Tibial nerve (tissue), 4 donors: ENCODE data around the gene SIPA1L3.

Source experiments
- CTCF ChIP-seq, 5 experiments: fragments of 200-600 bp in 3 of 5; fragments of 450-650 bp in 2 of 5; sonication (generic) in 3 of 5; IDR thresholded peaks; one replicate each; pipeline ENCODE4 v1.5.1; 2016 to 2019; ENCODE audit warnings: antibody characterized with exemption in 5 of 5, mild to moderate bottlenecking in 3 of 5, moderate library complexity in 2 of 5
- EP300 ChIP-seq, 2 donors: sonication (generic); formaldehyde crosslinking; IDR thresholded peaks; one replicate each; pipeline ENCODE4 v1.6.1; 2017; ENCODE audit warnings: antibody characterized with exemption in 2 of 2, mild to moderate bottlenecking in 1 of 2
- POLR2A ChIP-seq, 2 donors: fragments of 450-650 bp; IDR thresholded peaks; one replicate each; pipeline ENCODE4 v1.6.1; 2017; ENCODE audit warnings: antibody characterized with exemption in 2 of 2, mild to moderate bottlenecking in 2 of 2, moderate library complexity in 2 of 2

DNA sequence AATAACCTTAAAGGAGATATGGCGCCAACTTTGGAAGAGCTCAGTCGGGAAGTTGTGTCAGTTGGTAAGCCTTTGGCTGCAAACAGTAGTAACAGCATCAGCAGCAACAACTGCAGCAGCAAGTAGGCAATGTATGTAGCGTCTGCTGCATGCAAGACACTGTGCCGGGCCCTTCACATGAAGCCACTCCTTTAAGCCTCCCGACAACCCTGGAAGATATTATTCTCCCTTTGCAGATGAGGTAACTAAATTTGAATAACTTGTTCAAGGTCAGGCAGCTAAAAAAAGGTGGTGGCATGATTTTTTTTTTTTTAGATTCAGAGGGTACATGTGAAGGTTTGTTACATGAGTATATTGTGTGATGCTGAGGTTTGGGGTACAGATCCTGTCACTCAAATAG is 19.7 kb downstream of the SIPA1L3 start:
- no peak for TF ChIP-seq CTCF (IDR thresholded peaks at IDR 0.05)
- no peak for TF ChIP-seq POLR2A (IDR thresholded peaks at IDR 0.05)
- no peak for TF ChIP-seq EP300 (IDR thresholded peaks at IDR 0.05)
